GM19238 (cell line): ENCODE data around the gene VAV3.

Experiments
- DNase-seq: peaks from one replicate; pipeline ENCODE4 v3.0.0; 2011; ENCODE audit warnings: low spot score; ENCODE audit not compliant: insufficient read length

Gene VAV3

GRCh38 chr1:107974090-107974489 lies 9.1 kb upstream of the VAV3 start:
- no peak for DNase-seq

DNA sequence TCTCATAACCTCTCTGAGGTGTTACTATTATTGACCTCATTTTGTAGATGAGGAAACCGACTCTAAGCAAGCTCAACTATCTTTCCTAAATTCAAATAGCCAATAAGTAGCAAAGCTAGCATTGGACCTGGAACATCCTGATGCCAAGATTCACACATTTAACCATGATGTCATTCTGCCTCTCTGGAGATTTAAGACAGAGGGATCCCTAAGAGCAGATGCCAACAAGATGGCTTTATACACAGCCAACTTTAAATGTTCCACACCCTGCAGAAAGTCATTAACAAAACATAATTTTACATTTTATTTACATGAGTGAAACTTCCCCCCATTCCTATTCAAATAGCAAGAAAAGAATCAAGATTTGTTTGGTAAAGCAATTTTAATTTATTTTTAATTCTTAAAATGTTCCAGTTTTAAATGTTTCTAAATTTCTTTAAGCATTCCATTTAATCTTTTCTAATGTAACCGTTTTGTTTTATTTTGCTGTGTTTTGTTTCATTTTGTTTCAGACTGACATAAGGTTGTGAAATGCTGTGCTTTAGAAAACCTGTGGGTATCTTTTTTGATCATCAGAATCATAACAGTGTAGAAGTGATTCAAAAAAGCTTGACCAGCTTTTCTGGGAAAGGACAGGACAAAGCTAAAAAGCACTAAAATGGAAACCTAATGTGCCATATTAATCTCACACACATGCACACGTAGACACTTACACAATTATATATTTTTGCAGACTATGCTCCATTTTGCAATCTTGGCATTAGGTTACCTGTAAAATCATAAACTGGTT lies 7.6 kb upstream of the VAV3 start:
- no peak for DNase-seq

DNA sequence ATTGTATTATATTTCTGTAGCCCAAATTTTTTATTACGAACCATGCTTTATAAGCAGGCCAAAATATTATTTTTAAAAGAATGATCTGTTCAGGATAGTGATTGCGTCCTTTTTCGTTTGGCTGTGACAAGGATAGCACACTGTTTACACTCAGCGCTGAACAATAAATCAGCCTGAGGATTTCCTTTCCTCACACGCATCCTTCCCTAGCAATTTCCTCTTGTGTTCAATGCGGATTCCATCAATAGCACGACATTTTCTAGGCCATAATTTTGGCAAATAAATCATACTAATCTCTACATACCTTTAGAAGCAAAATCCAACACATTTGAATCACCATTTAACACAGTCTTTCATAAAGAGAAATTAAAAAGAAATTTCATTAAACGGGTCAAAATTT lies 1.6 kb upstream of the VAV3 start:
- DNase-seq = no peak

DNA sequence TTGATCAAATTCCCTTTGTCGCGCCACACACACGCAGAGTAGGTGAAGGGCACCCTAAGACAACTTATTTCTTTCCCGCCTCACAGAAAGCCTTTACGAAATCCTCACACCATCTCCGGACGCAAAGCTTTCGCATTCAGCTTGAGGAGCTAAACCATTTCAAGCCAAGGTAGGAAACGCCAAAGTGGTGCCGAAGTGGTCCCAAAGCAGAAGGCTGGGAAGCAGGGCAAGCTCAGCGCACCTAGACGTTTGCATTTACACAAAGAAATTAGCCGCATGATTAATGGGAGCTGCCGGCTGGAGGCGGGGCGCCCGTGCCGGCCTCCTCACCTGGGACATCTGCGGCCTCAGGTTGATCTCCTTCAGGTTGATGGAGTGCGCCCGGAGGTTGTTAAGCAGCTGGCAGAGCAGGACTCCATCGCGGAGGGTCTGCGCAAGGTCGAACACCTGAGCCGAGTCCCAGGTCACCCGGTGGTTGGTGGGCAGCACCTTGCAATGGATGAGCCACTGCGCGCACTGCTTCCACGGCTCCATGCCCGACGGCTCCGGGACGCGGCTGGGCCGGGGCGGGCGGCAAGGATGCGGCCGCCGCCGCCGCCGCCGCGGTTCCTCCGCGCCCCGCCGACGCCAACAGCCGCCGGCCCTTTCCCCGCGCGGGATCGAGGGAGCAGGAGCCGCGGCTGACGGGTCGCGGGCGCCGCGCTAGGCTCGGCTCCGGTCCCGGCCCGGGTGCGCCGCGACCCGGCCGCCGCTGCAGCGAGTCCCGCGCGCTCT lies 457 bp downstream of the VAV3 start:
- no peak for DNase-seq

DNA sequence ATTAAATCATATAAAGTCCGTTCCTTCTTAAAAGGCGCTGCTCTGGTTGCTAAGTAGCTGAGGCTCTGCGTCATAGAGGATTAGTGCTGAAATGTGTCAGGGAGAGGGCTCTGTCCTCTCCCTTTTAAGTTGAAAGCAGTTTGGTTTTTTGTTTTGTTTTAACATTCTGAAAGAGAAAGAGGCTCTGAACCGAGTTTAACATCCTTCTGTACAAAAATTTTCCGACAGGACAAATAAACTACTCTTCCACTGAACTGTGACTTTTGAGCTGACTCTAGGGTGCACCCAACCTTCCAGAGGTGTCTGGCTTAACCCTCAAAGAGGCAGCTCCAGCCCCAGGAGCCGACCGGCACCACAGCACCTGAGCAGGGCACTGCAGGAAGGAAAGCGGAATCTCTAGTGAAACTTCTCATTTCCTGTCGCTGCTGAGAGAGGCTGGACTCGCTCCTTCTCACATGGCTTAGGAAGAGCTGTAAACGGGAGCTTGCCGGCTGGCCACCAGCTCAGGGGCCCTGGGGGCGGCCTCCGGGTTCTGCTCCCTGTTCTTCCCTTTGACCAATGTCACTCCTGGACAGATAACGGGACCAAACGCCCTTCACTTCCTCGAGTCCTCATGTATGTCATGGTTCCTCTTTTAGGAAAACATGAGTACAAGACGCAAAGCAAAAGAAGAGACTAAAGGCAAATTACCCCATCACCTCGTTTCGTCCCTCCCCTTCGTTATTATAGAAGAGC lies 1.2 kb downstream of the VAV3 start:
- peak; percentile 49 for DNase-seq

GRCh38 chr1:107963008-107963407 lies 2.0 kb downstream of the VAV3 start:
- no peak for DNase-seq

- DNase-seq = no peak
These were observed 10.1 kb downstream of the VAV3 start for GRCh38 chr1:107954719-107955415.

- DNase-seq = no peak
These were observed 10.9 kb downstream of the VAV3 start for GRCh38 chr1:107954126-107954525.

DNA sequence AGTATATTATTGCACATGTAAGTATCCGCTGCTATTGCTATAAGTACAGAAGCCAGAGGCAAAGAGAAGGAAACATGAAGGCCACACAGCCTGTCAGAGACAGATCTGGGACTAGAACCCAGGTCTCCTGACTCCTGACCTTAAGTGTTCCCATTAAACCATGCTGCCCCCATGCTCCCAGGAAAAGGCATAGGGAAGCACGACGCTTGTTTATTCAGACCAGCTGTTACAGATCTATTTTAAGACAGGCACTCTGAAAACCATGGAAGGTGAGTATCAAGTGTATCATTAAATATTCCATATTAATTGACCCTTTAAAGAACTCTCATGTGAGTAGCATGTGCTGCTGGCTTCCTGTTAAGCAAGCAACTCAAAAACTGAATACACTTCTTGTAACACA lies 11.4 kb downstream of the VAV3 start:
- no peak for DNase-seq

GRCh38 chr1:107952989-107953388 lies 12.0 kb downstream of the VAV3 start:
- no peak for DNase-seq

DNA sequence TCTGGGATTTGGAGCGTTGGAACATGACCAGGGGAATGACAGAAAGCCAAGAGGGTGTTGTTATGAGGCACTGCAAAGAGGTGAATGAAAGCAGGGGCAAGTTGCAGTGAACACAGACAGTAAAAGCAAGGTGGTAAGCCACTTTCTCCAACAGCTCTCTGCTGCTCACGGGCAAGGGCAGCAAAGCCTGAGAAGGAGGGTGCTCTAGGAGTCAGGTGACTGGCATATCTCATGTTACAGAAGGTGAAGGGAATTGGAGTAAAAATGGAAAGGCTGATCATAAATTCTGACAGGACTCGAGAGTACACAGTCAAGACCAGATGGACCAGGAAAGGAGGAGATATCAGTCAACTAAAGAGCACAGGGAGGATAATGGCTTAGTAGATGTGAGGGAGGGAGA lies 14.5 kb downstream of the VAV3 start:
- no peak for DNase-seq

DNA sequence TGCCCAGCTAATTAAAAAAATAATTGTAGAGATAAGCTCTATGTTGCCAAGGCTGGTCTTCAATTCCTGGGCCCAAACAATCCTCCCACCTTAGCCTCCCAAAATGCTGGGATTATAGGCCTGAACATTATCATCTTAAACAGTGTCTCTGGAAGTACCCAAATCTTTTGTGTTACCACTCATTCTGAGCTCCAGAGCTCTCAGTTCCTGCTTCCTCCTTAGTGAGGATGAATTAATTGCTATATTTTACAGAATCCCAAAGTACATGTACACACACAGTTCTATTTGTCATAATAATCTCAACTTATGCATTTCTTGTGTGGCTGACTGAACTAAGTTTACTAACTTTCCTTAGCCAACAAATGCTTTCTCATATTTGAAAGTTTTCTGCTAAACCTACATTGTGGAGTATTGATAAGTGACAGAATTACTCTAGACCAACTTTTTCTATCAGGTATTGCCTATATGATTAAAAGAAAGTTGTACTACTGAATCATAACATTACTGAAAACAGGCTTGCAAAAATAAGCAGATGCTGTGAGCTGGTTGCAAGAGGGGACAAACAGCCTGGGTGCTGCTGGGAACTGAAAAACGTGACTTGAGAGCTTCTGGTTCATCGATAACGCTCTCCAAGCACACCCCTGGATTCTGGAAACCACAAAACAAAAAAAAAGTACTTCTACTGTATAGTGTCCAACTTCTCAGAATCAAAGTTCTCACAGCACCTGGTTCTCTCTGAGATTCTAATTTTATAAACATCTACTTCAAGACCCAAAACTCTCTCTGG lies 15.3 kb downstream of the VAV3 start:
- DNase-seq = no peak

GRCh38 chr1:107946794-107947193 lies 18.2 kb downstream of the VAV3 start:
- DNase-seq = no peak

DNA sequence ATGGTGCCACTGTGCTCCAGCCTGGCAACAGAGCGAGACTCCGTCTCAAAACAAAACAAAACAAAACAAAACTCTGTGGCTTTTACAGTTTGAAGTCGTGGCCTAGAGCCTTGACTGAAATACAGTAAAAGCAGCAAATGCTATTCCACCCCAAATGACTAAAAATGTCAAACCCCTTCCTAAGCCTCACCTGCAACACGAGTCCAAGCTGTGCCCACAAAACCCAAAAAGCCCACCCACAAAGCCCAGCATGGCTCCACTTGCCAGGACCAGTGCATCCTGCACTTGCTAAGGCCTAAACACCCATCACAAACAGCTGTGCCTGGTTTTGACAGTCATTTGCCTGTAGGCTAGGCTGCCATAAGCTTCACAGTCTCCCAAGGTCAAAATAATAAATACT lies 21.3 kb downstream of the VAV3 start:
- DNase-seq = no peak

- no peak for DNase-seq
These were observed 22.2 kb downstream of the VAV3 start for GRCh38 chr1:107942814-107943213.

DNA sequence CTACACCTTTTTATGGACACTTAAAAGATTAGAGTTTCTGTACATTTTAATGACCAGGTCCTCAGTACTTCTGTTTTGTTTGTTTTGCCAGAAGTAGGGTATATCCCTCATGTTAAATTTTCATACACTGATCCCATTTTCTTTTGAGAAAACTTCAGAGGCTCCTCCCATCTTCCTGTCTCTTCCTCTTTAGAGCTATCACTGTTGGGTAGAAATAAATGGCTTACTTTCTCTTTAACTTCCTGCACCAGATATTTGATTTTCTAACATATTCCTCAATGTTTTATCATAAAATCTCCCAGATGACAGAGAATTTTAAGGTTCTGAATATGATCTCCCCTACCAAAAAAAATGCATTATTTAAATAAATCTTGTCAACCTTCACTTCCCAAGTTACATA lies 23.4 kb downstream of the VAV3 start:
- DNase-seq = no peak

DNA sequence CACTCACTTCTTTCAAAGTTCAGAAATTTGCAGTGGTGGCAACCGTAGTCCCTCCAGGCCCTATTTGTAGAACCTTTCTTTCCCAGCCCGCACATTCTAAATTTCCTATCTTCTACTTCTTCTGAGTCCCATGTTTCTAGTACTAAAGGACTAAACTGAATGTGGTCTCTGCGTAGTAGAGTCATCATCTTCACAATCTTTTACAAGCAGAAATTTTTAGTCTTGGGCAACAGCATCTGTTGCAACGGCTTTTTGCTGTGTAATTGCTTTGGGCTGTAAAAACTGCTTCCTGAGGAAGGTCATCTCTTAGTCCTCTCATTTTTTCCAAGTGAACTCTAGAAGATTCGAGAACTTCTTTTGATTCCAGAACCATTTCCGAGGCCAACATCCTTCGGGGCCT lies 23.9 kb downstream of the VAV3 start:
- DNase-seq = no peak

GRCh38 chr1:107940701-107941100 lies 24.3 kb downstream of the VAV3 start:
- DNase-seq = no peak

GRCh38 chr1:107940017-107940577 lies 24.9 kb downstream of the VAV3 start:
- no peak for DNase-seq

DNA sequence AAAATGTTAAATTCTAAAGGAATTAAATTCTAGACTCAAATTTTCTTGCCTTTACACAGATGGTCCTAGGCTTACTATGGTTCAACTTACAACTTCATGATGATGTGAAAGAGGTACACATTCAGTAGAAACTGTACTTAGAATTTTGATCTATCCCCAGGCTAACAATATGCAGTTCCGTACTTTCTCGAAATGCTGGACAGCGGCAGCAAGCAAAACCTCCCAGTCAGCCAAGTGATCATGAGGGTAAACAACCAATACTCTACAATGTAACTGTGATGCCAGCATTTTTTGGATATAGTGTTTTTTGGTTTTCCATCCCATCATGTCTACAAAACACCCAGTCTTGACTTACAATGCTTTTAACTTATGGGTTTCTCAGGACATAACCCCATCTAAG lies 25.7 kb downstream of the VAV3 start:
- DNase-seq = no peak
